GM19240 (cell line): Measurements from ENCODE around the gene ACAP2.
"Not testable (repeated sequence)": the region's sequence is repeated elsewhere in the genome, so short reads cannot be mapped to it uniquely, and the experiment has no call there.

ENCODE experiments used
- DNase-seq: peaks from one replicate; pipeline ENCODE4 v3.0.0; 2011; ENCODE audit warnings: low spot score; ENCODE audit not compliant: insufficient read length

ACAP2 gene

GRCh38 chr3:195247086-195247862, 195.5 kb downstream of the ACAP2 start:
- DNase-seq = no peak

GRCh38 chr3:195246581-195246995, 196.2 kb downstream of the ACAP2 start:
- DNase-seq = no peak

- no peak for DNase-seq
Measured at GRCh38 chr3:195245531-195245951, 197.3 kb downstream of the ACAP2 start.

GRCh38 chr3:195241592-195242355, 201.0 kb downstream of the ACAP2 start:
- DNase-seq = no peak

GRCh38 chr3:195240939-195241338, 201.9 kb downstream of the ACAP2 start:
- DNase-seq = no peak

GRCh38 chr3:195240171-195240701, 202.6 kb downstream of the ACAP2 start:
- no peak for DNase-seq

GRCh38 chr3:195239121-195239520, 203.7 kb downstream of the ACAP2 start:
- no peak for DNase-seq

- DNase-seq = no peak
Measured at GRCh38 chr3:195238586-195239118, 204.2 kb downstream of the ACAP2 start.

- DNase-seq = no peak
Measured at GRCh38 chr3:195238081-195238571, 204.7 kb downstream of the ACAP2 start.

GRCh38 chr3:195236801-195237570, 205.8 kb downstream of the ACAP2 start:
- no peak for DNase-seq

- DNase-seq = no peak
Measured at GRCh38 chr3:195236076-195236798, 206.6 kb downstream of the ACAP2 start.

GRCh38 chr3:195230244-195230643, 212.6 kb downstream of the ACAP2 start:
- DNase-seq = no peak

- not testable (repeated sequence) for DNase-seq
Measured at GRCh38 chr3:195228886-195229285, 213.9 kb downstream of the ACAP2 start.

- DNase-seq = no peak
Measured at GRCh38 chr3:195227871-195228270, 214.9 kb downstream of the ACAP2 start.

GRCh38 chr3:195226900-195227447, 215.8 kb downstream of the ACAP2 start:
- DNase-seq = no peak

- DNase-seq = no peak
Measured at GRCh38 chr3:195226445-195226844, 216.4 kb downstream of the ACAP2 start.

- no peak for DNase-seq
Measured at GRCh38 chr3:195224980-195225580, 217.7 kb downstream of the ACAP2 start.
